ENCODE measurements around the gene PATJ. TPM values are rescaled to one million over a fixed set of nuclear protein-coding genes. Genes with fewer than 3 reads are reported as not detected.

PATJ gene
- total RNA-seq, 1 donor from 2014 or later, result 39.4 TPM

DNA sequence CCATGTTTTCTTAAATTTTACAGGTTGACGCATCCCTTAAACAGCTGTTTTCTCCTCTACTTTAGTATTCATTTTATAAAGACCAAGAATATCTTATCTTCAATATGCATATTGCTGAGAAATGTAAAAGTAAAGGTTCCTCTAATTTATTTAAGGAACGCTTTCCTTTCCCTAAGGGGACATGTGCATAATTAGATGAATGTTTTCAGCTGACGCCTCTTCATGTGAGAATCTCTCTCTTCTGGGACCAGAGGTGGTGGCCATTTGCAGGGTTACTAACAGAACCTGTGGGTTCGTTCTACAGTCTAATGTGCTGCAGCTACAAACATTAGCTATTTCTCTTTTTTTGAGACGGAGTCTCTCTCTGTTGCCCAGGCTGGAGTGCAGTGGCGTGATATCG is 304.6 kb downstream of the PATJ start:
- Mint-ChIP-seq H3K9me3 (no peaks in the 10 kb centered on the region), H3K27me3 (no peaks in the 10 kb centered on the region), H3K36me3 (peaks cover 15% of the 10 kb centered on the region), H3K4me1 (ENCODE audit: unreplicated experiment) (peaks cover 21% of the 10 kb centered on the region), H3K27ac (no peak overlapping the region), H3K4me3 (no peak overlapping the region)
- no peak for DNase-seq (ENCODE audit: extremely low spot score, unreplicated experiment)
- TF ChIP-seq, protein P1, sequence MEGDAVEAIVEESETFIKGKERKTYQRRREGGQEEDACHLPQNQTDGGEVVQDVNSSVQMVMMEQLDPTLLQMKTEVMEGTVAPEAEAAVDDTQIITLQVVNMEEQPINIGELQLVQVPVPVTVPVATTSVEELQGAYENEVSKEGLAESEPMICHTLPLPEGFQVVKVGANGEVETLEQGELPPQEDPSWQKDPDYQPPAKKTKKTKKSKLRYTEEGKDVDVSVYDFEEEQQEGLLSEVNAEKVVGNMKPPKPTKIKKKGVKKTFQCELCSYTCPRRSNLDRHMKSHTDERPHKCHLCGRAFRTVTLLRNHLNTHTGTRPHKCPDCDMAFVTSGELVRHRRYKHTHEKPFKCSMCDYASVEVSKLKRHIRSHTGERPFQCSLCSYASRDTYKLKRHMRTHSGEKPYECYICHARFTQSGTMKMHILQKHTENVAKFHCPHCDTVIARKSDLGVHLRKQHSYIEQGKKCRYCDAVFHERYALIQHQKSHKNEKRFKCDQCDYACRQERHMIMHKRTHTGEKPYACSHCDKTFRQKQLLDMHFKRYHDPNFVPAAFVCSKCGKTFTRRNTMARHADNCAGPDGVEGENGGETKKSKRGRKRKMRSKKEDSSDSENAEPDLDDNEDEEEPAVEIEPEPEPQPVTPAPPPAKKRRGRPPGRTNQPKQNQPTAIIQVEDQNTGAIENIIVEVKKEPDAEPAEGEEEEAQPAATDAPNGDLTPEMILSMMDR (conservative IDR thresholded peaks at IDR 0.05), result no peak

DNA sequence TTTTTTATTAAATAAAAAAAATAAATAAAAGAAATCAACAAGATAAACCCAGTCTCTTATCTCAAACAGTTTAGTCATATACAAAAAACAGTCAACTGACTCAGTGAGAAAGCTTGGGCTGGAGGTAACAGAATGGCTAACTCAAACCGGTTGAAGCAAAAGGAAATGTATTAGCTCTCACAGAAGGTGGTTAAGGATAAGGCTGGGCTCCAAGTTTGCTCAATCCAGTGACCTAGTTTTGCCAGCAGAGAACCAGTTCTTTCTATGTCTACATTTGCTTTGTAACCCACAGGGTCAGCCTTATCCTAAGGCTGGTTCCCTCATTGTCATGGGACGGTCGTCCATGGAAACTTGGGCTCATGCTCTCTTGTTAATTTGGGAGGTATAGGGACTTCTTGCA is 307.9 kb downstream of the PATJ start:
- Mint-ChIP-seq H3K4me1 (ENCODE audit: unreplicated experiment) (peaks cover 18% of the 10 kb centered on the region), H3K27me3 (no peaks in the 10 kb centered on the region), H3K9me3 (no peaks in the 10 kb centered on the region), H3K27ac (no peak overlapping the region), H3K36me3 (peaks cover 20% of the 10 kb centered on the region), H3K4me3 (no peak overlapping the region)
- TF ChIP-seq, protein P1 (conservative IDR thresholded peaks at IDR 0.05), result no peak
- no peak for DNase-seq (ENCODE audit: extremely low spot score, unreplicated experiment)

DNA sequence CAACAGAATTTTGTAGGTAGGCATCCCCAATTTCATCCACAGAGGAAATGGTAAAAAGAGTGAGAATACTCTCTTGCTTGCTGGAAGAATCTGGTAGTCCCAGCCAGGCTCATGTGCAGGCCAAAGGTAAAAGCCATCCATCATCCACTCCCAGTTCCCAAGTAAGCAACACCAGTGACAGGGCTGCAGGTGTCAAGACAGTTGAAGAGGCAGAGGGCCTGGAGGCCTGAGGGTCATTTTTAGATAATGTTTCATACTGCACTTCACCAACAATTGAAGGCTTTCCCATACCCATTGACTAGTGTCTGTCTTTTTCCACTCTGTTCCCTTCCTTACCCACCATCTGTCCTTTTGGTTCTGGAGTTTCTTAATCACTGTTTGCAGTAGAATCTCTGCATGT is 310.7 kb downstream of the PATJ start:
- TF ChIP-seq, protein P1 (conservative IDR thresholded peaks at IDR 0.05), result no peak
- no peak overlapping the region for H3K27ac Mint-ChIP-seq
- peaks cover 12% of the 10 kb centered on the region for H3K36me3 Mint-ChIP-seq
- peaks cover 1% of the 10 kb centered on the region for H3K4me1 Mint-ChIP-seq (ENCODE audit: unreplicated experiment)
- H3K9me3 Mint-ChIP-seq, result no peaks in the 10 kb centered on the region
- no peak overlapping the region for H3K4me3 Mint-ChIP-seq
- DNase-seq (ENCODE audit: extremely low spot score, unreplicated experiment), result no peak
- H3K27me3 Mint-ChIP-seq, result no peaks in the 10 kb centered on the region

DNA sequence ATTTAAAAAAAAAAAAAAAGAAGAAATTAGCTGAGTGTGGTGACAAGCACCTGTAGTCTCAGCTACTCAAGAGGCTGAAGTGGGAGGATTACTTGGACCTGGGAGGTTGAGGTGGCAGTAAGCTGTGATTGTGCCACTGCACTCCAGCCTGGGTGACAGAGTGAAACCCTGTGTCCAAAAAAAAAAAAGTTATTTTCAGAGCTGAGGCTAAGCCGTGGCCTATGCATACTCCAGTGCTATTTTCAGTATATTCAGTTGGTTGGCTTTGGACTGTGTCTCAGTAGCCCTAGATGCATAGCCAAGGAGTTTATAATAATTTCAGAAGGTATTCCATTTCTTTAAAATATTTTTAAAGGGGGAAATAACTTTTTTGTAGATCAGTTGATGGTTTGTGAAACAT is 311.9 kb downstream of the PATJ start:
- Mint-ChIP-seq H3K27ac (no peak overlapping the region), H3K36me3 (peaks cover 10% of the 10 kb centered on the region), H3K27me3 (no peaks in the 10 kb centered on the region), H3K4me3 (no peak overlapping the region), H3K9me3 (no peaks in the 10 kb centered on the region), H3K4me1 (ENCODE audit: unreplicated experiment) (peaks cover 5% of the 10 kb centered on the region)
- no peak for DNase-seq (ENCODE audit: extremely low spot score, unreplicated experiment)
- TF ChIP-seq, protein P1 (conservative IDR thresholded peaks at IDR 0.05), result no peak

DNA sequence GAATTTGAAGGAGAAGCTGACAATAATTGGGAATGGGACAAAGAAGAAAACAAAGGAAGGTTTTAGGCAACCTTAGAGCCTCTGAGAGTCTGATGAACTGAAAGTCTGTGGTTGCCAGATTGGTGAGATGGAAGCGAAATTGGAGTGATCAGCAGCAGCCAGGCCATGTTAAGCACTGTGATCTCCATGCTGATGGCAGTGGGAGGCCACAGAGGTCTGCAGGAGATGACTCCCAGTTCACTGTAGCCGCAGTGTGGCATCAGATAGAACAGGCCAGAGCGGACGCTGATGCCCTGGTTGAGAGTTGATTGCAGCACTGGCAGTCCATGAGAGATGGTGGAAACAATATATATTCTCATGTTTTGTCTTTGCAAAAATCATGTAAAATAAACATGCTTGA is 314.9 kb downstream of the PATJ start:
- DNase-seq (ENCODE audit: extremely low spot score, unreplicated experiment), result no peak
- no peak overlapping the region for H3K27ac Mint-ChIP-seq
- peaks cover 5% of the 10 kb centered on the region for H3K4me1 Mint-ChIP-seq (ENCODE audit: unreplicated experiment)
- no peak overlapping the region for H3K4me3 Mint-ChIP-seq
- H3K27me3 Mint-ChIP-seq, result no peaks in the 10 kb centered on the region
- TF ChIP-seq, protein P1 (conservative IDR thresholded peaks at IDR 0.05), result no peak
- H3K36me3 Mint-ChIP-seq, result peaks cover 10% of the 10 kb centered on the region
- H3K9me3 Mint-ChIP-seq, result peaks cover 5% of the 10 kb centered on the region

Measured in type B pancreatic cell (in vitro differentiated cells).